K562 (cell line): ENCODE measurements around the gene GSDME. TPM values are rescaled to one million over a fixed set of nuclear protein-coding genes. Genes with fewer than 3 reads are reported as not detected.

Source experiments
- ATAC-seq: fragments of 200-7000 bp; cut with Tn5 transposase; 3 replicates; pipeline ENCODE4 v1.9.1; 2020; ENCODE audit warnings: moderate library complexity
- BruUV-seq: library from RNA; stranded (reverse); fragments of 400-500 nt; replicated peaks from 2 replicates; lab custom pipeline; 2021; lab: Mats Ljungman, UMichigan
- CTCF ChIA-PET: fragments of 300-600 bp; formaldehyde crosslinking; extraction: SDS; loops from one replicate; lab custom pipeline; 2021; ENCODE audit warnings: low intra/inter-chr PET ratio; lab: Yijun Ruan, JAX
- POLR2A ChIA-PET: fragments of 300-600, 350-650 bp; sonication (Branson Sonifier 250); formaldehyde crosslinking; extraction: SDS; loops from one replicate; lab custom pipeline; 2021; ENCODE audit warnings: antibody characterized with exemption, inconsistent platforms; lab: Yijun Ruan, JAX
- DNase-seq, 4 experiments: peaks; one replicate each; pipeline versions ENCODE4 v3.0.0 to v3.0.0-alpha.2; 2011 to 2018; ENCODE audit warnings: low spot score in 3 of 4, mixed read lengths in 3 of 4; ENCODE audit errors: extremely low read depth in 1 of 4
- FAIRE-seq: peaks from 2 replicates; lab custom pipeline; 2011; peaks lifted over from hg19 to GRCh38; lab: Jason Lieb, UNC
- H2AFZ ChIP-seq: 2 replicates; pipeline ENCODE4 v1.6.0; 2011; ENCODE audit warnings: low read depth, low read length, control low read depth, inconsistent platforms
- H3K27ac ChIP-seq: fragments of 200-600 bp; 3 replicates; pipeline ENCODE4 v1.8.0; 2011; ENCODE audit warnings: low read depth, mild to moderate bottlenecking, control low read depth, inconsistent platforms, low read length, moderate library complexity, mixed read lengths; ENCODE audit errors: extremely low read depth
- H3K27me3 ChIP-seq, 2 experiments: fragments of 300-600 bp in 1 of 2; 2 replicates in 1 of 2; 3 replicates in 1 of 2; pipeline versions ENCODE4 v1.6.0 to v1.8.0; 2011; ENCODE audit warnings: inconsistent platforms in 2 of 2, low read length in 2 of 2, mild to moderate bottlenecking in 1 of 2, mixed read lengths in 1 of 2, moderate library complexity in 1 of 2; ENCODE audit not compliant: control insufficient read depth in 2 of 2, insufficient read depth in 2 of 2
- H3K36me3 ChIP-seq: fragments of 300-600 bp; 3 replicates; pipeline ENCODE4 v1.8.0; 2011; ENCODE audit warnings: mild to moderate bottlenecking, low read length, inconsistent platforms; ENCODE audit not compliant: control insufficient read depth, insufficient read depth
- H3K4me1 ChIP-seq, 2 experiments: fragments of 200-600 bp in 1 of 2; replicated peaks in 1 of 2; 2 replicates in 1 of 2; 3 replicates in 1 of 2; pipeline versions ENCODE4 v1.5.1 to v1.8.0; 2011; ENCODE audit warnings: inconsistent platforms in 2 of 2, low read length in 2 of 2, mild to moderate bottlenecking in 1 of 2, mixed read lengths in 1 of 2, moderate library complexity in 1 of 2; ENCODE audit not compliant: control insufficient read depth in 2 of 2, insufficient read depth in 2 of 2
- H3K4me2 ChIP-seq: 2 replicates; pipeline ENCODE4 v1.6.1; 2011; ENCODE audit warnings: low read length, control low read depth, inconsistent platforms, mixed read lengths; ENCODE audit not compliant: insufficient read depth
- H3K4me3 ChIP-seq: fragments of 200-600 bp; sonication (generic), shearing (Covaris generic); 2 replicates; pipeline ENCODE4 v1.5.1; 2016; ENCODE audit warnings: control low read depth, inconsistent platforms
- H3K79me2 ChIP-seq: fragments of 200-600 bp; 3 replicates; pipeline ENCODE4 v1.8.0; 2011; ENCODE audit warnings: low read length, inconsistent platforms; ENCODE audit not compliant: control insufficient read depth, insufficient read depth
- H3K9ac ChIP-seq, 2 experiments: 2 replicates each; pipeline versions ENCODE4 v1.6.0 to v1.6.1; 2011; ENCODE audit warnings: low read depth in 2 of 2, low read length in 2 of 2, control low read depth in 1 of 2, inconsistent platforms in 1 of 2, mild to moderate bottlenecking in 1 of 2, mixed read lengths in 1 of 2; ENCODE audit not compliant: insufficient read depth in 1 of 2
- H3K9me1 ChIP-seq: one replicate; pipeline ENCODE4 v1.6.0; 2011; ENCODE audit warnings: inconsistent platforms, mild to moderate bottlenecking, low read length, moderate library complexity; ENCODE audit not compliant: control insufficient read depth, insufficient read depth
- H3K9me3 ChIP-seq: replicated peaks from 2 replicates; pipeline ENCODE4 v1.5.1; 2011; ENCODE audit warnings: low read depth, low read length, inconsistent platforms; ENCODE audit not compliant: control insufficient read depth, insufficient read depth
- H4K20me1 ChIP-seq: replicated peaks from 2 replicates; pipeline ENCODE4 v1.6.1; 2011; ENCODE audit warnings: low read length, inconsistent platforms, mixed read lengths; ENCODE audit not compliant: control insufficient read depth, insufficient read depth
- ERF ChIP-seq: fragments of 450-650 bp; formaldehyde crosslinking; IDR thresholded peaks from 2 replicates; pipeline ENCODE4 v1.4.0; 2020; ENCODE audit warnings: mild to moderate bottlenecking, mixed read lengths
- PML ChIP-seq: IDR thresholded peaks from 2 replicates; pipeline ENCODE4 v1.6.1; 2012; ENCODE audit warnings: low read length, inconsistent platforms
- RBBP5 ChIP-seq: fragments of 200-600 bp; sonication (generic); IDR thresholded peaks from 2 replicates; pipeline ENCODE4 v1.6.1; 2012; ENCODE audit warnings: borderline replicate concordance, mild to moderate bottlenecking, low read length, control low read depth, inconsistent platforms; ENCODE audit not compliant: insufficient read depth, poor library complexity, severe bottlenecking
- RCOR1 ChIP-seq, 2 experiments: IDR thresholded peaks; 2 replicates each; pipeline ENCODE4 v1.6.1; 2012; ENCODE audit warnings: low read depth in 2 of 2, low read length in 2 of 2, borderline replicate concordance in 1 of 2, improper control_type of control experiment in 1 of 2
- TRIM24 ChIP-seq, 2 experiments: fragments of 450-650 bp; IDR thresholded peaks; 2 replicates each; pipeline ENCODE4 v1.6.1; 2016
- ZNF717 ChIP-seq: fragments of 250-450 bp; sonication (Bioruptor Pico); IDR thresholded peaks from 2 replicates; pipeline ENCODE4 v1.5.0; 2021
- WGBS: fragments of 100-300 bp; shearing (Covaris generic); methylation state at CpG from one replicate; pipeline ENCODE4 v1.1.6; 2016; ENCODE audit warnings: low coverage, mixed read lengths; ENCODE audit not compliant: insufficient coverage; ENCODE audit errors: missing lambda C conversion rate; 5-methylcytosine and 5-hydroxymethylcytosine counted together
- in situ Hi-C: fragments of 300-500 bp; cut with MboI; formaldehyde crosslinking; loops from 4 replicates; pipeline ENCODE4 v1.15.0; 2018; ENCODE audit warnings: inconsistent platforms, mixed read lengths
- intact Hi-C: fragments of 100-400 bp; cut with micrococcal nuclease; formaldehyde crosslinking; loops from 2 replicates; pipeline ENCODE4 v1.14.2; 2022
- polyA plus RNA-seq, 8 experiments: library from polyadenylated mRNA; depleted of rRNA in 4 of 8; stranded (reverse) in 5 of 8; unstranded in 3 of 8; fragments of >200 nt; fragmentation: Nextera tagmentation in 2 of 8; fragmentation: Illumina TruSeq in 1 of 8; extraction: Ambion mirVana in 2 of 8; extraction: Trizol in 1 of 8; gene quantifications; 2 replicates each; pipeline versions ENCODE4 v1.2.1 to v1.2.3, GENCODE V29; 2011 to 2014; ENCODE audit warnings: inconsistent platforms in 1 of 8, missing spikeins in 1 of 8
- total RNA-seq, 7 experiments: library from RNA; depleted of rRNA in 6 of 7; stranded (reverse); fragments of >200 nt in 6 of 7; fragmentation: Illumina TruSeq in 2 of 7; extraction: Trizol in 2 of 7; gene quantifications; 2 replicates each; pipeline versions ENCODE4 v1.2.1 to v1.2.3, GENCODE V29; 2011 to 2021; ENCODE audit warnings: low replicate concordance in 1 of 7
- TF ChIP-seq, protein P1 (sequence below): fragments of 200-600 bp; sonication (generic); IDR thresholded peaks from one replicate; pipeline ENCODE4 v1.6.1; 2012; ENCODE audit warnings: mild to moderate bottlenecking, low read depth, low read length, inconsistent platforms

GSDME gene
- total and polyA plus RNA-seq, 9 of the 15 experiments (the other 6 are each of a cell fraction or from before 2014, with no cell fraction given), result 0.37 to 1.9 (median 0.62) TPM

DNA sequence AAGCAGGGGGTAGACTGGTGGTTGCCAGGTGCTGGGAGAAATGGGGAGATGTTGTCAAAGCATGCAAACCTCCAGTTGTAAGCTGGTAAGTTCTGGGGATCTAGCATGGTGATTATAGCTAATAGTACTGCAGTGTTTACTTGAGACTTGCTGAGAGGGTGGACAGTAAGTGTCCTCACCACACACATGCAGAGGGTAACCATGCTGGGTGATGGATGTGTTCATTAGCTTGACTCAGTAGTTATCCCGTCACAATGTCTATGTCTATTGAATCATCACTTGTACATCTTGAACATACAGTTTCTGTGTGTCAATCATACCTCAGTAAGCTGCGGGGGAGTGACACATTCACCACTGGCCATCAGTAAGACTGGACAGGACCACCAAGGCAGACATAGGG, 42.1 kb downstream of the GSDME start:
- no peaks in the 10 kb centered on the region for H3K36me3 ChIP-seq
- BruUV-seq, result no TSS peak
- 28% methylated on average over 2 of the region's 2 CpGs for WGBS
- TF ChIP-seq RCOR1 (IDR thresholded peaks at IDR 0.05; ENCODE audit: borderline replicate concordance in 1 of 2, low read depth in 2 of 2, low read length in 2 of 2) (no peak), PML (no peak), ZNF717 (CRISPR knock-in tag) (no peak), TRIM24 (IDR thresholded peaks at IDR 0.05) (no peak), ERF (CRISPR knock-in tag) (no peak), RBBP5 (no peak)
- TF ChIP-seq, protein P1, sequence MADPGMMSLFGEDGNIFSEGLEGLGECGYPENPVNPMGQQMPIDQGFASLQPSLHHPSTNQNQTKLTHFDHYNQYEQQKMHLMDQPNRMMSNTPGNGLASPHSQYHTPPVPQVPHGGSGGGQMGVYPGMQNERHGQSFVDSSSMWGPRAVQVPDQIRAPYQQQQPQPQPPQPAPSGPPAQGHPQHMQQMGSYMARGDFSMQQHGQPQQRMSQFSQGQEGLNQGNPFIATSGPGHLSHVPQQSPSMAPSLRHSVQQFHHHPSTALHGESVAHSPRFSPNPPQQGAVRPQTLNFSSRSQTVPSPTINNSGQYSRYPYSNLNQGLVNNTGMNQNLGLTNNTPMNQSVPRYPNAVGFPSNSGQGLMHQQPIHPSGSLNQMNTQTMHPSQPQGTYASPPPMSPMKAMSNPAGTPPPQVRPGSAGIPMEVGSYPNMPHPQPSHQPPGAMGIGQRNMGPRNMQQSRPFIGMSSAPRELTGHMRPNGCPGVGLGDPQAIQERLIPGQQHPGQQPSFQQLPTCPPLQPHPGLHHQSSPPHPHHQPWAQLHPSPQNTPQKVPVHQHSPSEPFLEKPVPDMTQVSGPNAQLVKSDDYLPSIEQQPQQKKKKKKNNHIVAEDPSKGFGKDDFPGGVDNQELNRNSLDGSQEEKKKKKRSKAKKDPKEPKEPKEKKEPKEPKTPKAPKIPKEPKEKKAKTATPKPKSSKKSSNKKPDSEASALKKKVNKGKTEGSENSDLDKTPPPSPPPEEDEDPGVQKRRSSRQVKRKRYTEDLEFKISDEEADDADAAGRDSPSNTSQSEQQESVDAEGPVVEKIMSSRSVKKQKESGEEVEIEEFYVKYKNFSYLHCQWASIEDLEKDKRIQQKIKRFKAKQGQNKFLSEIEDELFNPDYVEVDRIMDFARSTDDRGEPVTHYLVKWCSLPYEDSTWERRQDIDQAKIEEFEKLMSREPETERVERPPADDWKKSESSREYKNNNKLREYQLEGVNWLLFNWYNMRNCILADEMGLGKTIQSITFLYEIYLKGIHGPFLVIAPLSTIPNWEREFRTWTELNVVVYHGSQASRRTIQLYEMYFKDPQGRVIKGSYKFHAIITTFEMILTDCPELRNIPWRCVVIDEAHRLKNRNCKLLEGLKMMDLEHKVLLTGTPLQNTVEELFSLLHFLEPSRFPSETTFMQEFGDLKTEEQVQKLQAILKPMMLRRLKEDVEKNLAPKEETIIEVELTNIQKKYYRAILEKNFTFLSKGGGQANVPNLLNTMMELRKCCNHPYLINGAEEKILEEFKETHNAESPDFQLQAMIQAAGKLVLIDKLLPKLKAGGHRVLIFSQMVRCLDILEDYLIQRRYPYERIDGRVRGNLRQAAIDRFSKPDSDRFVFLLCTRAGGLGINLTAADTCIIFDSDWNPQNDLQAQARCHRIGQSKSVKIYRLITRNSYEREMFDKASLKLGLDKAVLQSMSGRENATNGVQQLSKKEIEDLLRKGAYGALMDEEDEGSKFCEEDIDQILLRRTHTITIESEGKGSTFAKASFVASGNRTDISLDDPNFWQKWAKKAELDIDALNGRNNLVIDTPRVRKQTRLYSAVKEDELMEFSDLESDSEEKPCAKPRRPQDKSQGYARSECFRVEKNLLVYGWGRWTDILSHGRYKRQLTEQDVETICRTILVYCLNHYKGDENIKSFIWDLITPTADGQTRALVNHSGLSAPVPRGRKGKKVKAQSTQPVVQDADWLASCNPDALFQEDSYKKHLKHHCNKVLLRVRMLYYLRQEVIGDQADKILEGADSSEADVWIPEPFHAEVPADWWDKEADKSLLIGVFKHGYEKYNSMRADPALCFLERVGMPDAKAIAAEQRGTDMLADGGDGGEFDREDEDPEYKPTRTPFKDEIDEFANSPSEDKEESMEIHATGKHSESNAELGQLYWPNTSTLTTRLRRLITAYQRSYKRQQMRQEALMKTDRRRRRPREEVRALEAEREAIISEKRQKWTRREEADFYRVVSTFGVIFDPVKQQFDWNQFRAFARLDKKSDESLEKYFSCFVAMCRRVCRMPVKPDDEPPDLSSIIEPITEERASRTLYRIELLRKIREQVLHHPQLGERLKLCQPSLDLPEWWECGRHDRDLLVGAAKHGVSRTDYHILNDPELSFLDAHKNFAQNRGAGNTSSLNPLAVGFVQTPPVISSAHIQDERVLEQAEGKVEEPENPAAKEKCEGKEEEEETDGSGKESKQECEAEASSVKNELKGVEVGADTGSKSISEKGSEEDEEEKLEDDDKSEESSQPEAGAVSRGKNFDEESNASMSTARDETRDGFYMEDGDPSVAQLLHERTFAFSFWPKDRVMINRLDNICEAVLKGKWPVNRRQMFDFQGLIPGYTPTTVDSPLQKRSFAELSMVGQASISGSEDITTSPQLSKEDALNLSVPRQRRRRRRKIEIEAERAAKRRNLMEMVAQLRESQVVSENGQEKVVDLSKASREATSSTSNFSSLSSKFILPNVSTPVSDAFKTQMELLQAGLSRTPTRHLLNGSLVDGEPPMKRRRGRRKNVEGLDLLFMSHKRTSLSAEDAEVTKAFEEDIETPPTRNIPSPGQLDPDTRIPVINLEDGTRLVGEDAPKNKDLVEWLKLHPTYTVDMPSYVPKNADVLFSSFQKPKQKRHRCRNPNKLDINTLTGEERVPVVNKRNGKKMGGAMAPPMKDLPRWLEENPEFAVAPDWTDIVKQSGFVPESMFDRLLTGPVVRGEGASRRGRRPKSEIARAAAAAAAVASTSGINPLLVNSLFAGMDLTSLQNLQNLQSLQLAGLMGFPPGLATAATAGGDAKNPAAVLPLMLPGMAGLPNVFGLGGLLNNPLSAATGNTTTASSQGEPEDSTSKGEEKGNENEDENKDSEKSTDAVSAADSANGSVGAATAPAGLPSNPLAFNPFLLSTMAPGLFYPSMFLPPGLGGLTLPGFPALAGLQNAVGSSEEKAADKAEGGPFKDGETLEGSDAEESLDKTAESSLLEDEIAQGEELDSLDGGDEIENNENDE, result no peak
- TF ChIP-seq, all 486 proteins: peak for 0
- in situ Hi-C loops, result no loop called here
- Histone ChIP-seq H3K9ac (no peak overlapping the region), H3K79me2 (no peaks in the 10 kb centered on the region), H3K4me2 (no peak overlapping the region), H4K20me1 (no peaks in the 10 kb centered on the region; the same call in 1 of the 2 replicates), H3K27ac (no peak overlapping the region), H2AFZ (no peak overlapping the region), H3K9me3 (no peaks in the 10 kb centered on the region), H3K27me3 (peaks cover 0 to 16% of the 10 kb centered on the region in 2 experiments; a peak in 3 of 5 replicates), H3K4me3 (no peak overlapping the region), H3K4me1 (no peaks in the 10 kb centered on the region; a peak in 1 of 5 replicates), H3K9me1 (no peaks in the 10 kb centered on the region)
- CTCF ChIA-PET, result no interaction called here
- POLR2A ChIA-PET, result interaction anchor here (0.6 to 1.4 kb wide), 3 partner anchors 9 to 16 kb away, joined by 3 read pairs; no protein-coding TSS in a partner anchor
- no peak for ATAC-seq
- intact Hi-C loops, result no loop called here
- FAIRE-seq, result no peak
- DNase-seq, result no peak
